B cell (primary cell): ENCODE measurements around the gene FRK. TPM values are rescaled to one million over a fixed set of nuclear protein-coding genes. Genes with fewer than 3 reads are reported as not detected.

Experiments used
- ATAC-seq: fragments of 200-7000 bp; cut with Tn5 transposase; one replicate; pipeline ENCODE4 v1.10.0; 2021; ENCODE audit warnings: low read depth, mild to moderate bottlenecking, moderate number of reproducible peaks, moderate library complexity
- CTCF ChIA-PET: fragments of 350-600 bp; sonication (Branson Sonifier 250); formaldehyde crosslinking; loops from one replicate; lab custom pipeline; 2021; ENCODE audit warnings: antibody characterized with exemption, inconsistent platforms; lab: Charles Lee
- POLR2A ChIA-PET: fragments of 350-600 bp; sonication (Branson Sonifier 250); formaldehyde crosslinking; loops from one replicate; lab custom pipeline; 2021; ENCODE audit warnings: antibody characterized with exemption; lab: Charles Lee
- DNase-seq: peaks from one replicate; pipeline ENCODE4 v3.0.0; 2013
- H2AFZ ChIP-seq: 2 replicates; pipeline ENCODE4 v1.6.1; 2012; ENCODE audit warnings: mild to moderate bottlenecking, low read depth, low read length; ENCODE audit not compliant: insufficient read depth, poor library complexity, severe bottlenecking
- H3K27ac ChIP-seq, 2 donors: 1 replicate in 1 of 2; 2 replicates in 1 of 2; pipeline ENCODE4 v1.5.1; 2012 to 2013; ENCODE audit warnings: low read length in 2 of 2, mild to moderate bottlenecking in 2 of 2, moderate library complexity in 1 of 2
- H3K27me3 ChIP-seq, 4 experiments: fragments of 200-600 bp in 1 of 4; sonication (generic) in 1 of 4; replicated peaks in 1 of 4; 1 replicate in 2 of 4; 2 replicates in 2 of 4; pipeline versions ENCODE4 v1.6.1 to v1.7.0; 2013 to 2016; ENCODE audit warnings: low read length in 3 of 4, mild to moderate bottlenecking in 2 of 4, mixed read lengths in 1 of 4, moderate library complexity in 1 of 4; ENCODE audit not compliant: insufficient read depth in 4 of 4, control insufficient read depth in 3 of 4; ENCODE audit errors: control extremely low read depth in 1 of 4
- H3K36me3 ChIP-seq, 2 experiments: replicated peaks in 1 of 2; 1 replicate in 1 of 2; 2 replicates in 1 of 2; pipeline versions ENCODE4 v1.6.1 to v1.7.1; 2013; ENCODE audit warnings: low read length in 1 of 2; ENCODE audit not compliant: insufficient read depth in 2 of 2, control insufficient read depth in 1 of 2; ENCODE audit errors: control extremely low read depth in 1 of 2, extremely low read depth in 1 of 2
- H3K4me1 ChIP-seq, 2 donors: fragments of 200-600 bp in 1 of 2; sonication (generic) in 1 of 2; 1 replicate in 1 of 2; 2 replicates in 1 of 2; pipeline versions ENCODE4 v1.5.1 to v1.6.1; 2013 to 2017; ENCODE audit warnings: low read length in 2 of 2; ENCODE audit not compliant: control insufficient read depth in 2 of 2, insufficient read depth in 2 of 2
- H3K4me2 ChIP-seq: replicated peaks from 2 replicates; pipeline ENCODE3; 2012; ENCODE audit warnings: mild to moderate bottlenecking, low read depth, low read length; ENCODE audit not compliant: poor library complexity, severe bottlenecking
- H3K4me3 ChIP-seq, 5 experiments: fragments of 200-600 bp in 1 of 5; sonication (generic) in 1 of 5; 1 replicate in 3 of 5; 2 replicates in 2 of 5; pipeline versions ENCODE4 v1.5.1 to v1.7.0; 2011 to 2016; ENCODE audit warnings: low read length in 4 of 5, mild to moderate bottlenecking in 4 of 5, low read depth in 2 of 5, control low read depth in 1 of 5, moderate library complexity in 1 of 5; ENCODE audit not compliant: insufficient read depth in 1 of 5; ENCODE audit errors: control extremely low read depth in 1 of 5, extremely low read depth in 1 of 5
- H3K79me2 ChIP-seq: fragments of 200-600 bp; sonication (generic); one replicate; pipeline ENCODE4 v1.6.0; 2016; ENCODE audit warnings: low read length; ENCODE audit not compliant: control insufficient read depth, insufficient read depth
- H3K9ac ChIP-seq: fragments of 200-600 bp; sonication (generic); 2 replicates; pipeline ENCODE4 v1.6.1; 2017; ENCODE audit warnings: mild to moderate bottlenecking, low read length, moderate library complexity
- H3K9me3 ChIP-seq, 3 donors: one replicate each; pipeline versions ENCODE4 v1.6.1 to v1.7.1; 2013; ENCODE audit warnings: low read length in 2 of 3; ENCODE audit not compliant: control insufficient read depth in 2 of 3, insufficient read depth in 1 of 3; ENCODE audit errors: control extremely low read depth in 1 of 3
- H4K20me1 ChIP-seq: 2 replicates; pipeline ENCODE4 v1.6.0; 2012; ENCODE audit warnings: mild to moderate bottlenecking, low read length; ENCODE audit not compliant: insufficient read depth, control insufficient read depth, poor library complexity, severe bottlenecking
- H3K27ac Mint-ChIP-seq: one replicate; pipeline ENCODE4 v1.8.0; 2021; ENCODE audit warnings: mixed read lengths
- H3K27me3 Mint-ChIP-seq: one replicate; pipeline ENCODE4 v1.8.0; 2021; ENCODE audit warnings: mixed read lengths
- H3K4me1 Mint-ChIP-seq: one replicate; pipeline ENCODE4 v1.8.0; 2021; ENCODE audit warnings: mixed read lengths
- H3K4me3 Mint-ChIP-seq: one replicate; pipeline ENCODE4 v1.8.0; 2021; ENCODE audit warnings: mixed read lengths
- H3K9me3 Mint-ChIP-seq: one replicate; pipeline ENCODE4 v1.8.0; 2022; ENCODE audit warnings: mixed read lengths; ENCODE audit not compliant: insufficient read depth
- EZH2 ChIP-seq: IDR thresholded peaks from 2 replicates; pipeline ENCODE4 v1.6.1; 2012; ENCODE audit warnings: borderline replicate concordance, low read depth, mild to moderate bottlenecking, moderate library complexity, low read length; ENCODE audit not compliant: insufficient read depth, poor library complexity, severe bottlenecking
- WGBS: methylation state at CpG from one replicate; pipeline ENCODE4 v1.1.5; 2013; ENCODE audit warnings: missing lambda C conversion rate; ENCODE audit not compliant: insufficient coverage; 5-methylcytosine and 5-hydroxymethylcytosine counted together
- intact Hi-C: fragments of 100-400 bp; cut with micrococcal nuclease; formaldehyde crosslinking; loops from one replicate; pipeline ENCODE4 v1.10.0; 2022
- polyA plus RNA-seq: library from polyadenylated mRNA; depleted of rRNA; stranded (reverse); fragments of >200 nt; gene quantifications from 2 replicates; pipeline ENCODE4 v1.2.3, GENCODE V29; 2012
- total RNA-seq, 2 donors: library from RNA; stranded (reverse); fragments of 120-200 nt in 1 of 2; gene quantifications; 1 replicate in 1 of 2; 2 replicates in 1 of 2; pipeline versions ENCODE4 v1.2.3 to v1.2.4, GENCODE V29; 2013 to 2022
- TF ChIP-seq, protein P1 (sequence below): fragments of 200-600 bp; IDR thresholded peaks from one replicate; pipeline ENCODE4 v1.8.0; 2022; ENCODE audit warnings: antibody characterized with exemption, mild to moderate bottlenecking

FRK gene
- total and polyA plus RNA-seq, 2 donors (not counting 1 experiment from before 2014, with no cell fraction given) = 0.01 to 0.07 TPM

DNA sequence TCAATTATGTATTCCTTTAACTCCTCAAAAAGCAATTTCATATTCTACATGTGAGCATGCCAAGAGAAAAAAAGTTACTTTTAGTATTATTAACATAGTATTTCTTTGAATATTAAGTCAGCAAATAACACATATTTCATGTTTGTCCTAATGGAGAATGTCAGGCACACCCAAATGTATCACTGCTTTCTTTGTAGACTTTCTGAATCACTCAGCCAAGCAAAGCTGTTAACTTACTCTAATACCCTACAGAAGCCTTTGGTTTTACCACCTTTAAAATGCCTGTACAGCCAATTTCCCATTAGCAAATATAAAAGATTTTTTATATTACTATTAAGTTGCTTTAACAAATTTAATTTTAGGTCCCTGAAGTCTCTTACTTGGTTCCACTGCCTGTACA, 23.8 kb downstream of the FRK start:
- Histone ChIP-seq H3K79me2 (no peaks in the 10 kb centered on the region), H3K9me3 (peaks cover 0 to 7% (median 0%) of the 10 kb centered on the region in 3 donors), H3K4me2 (no peak overlapping the region), H3K27ac (no peak overlapping the region), H3K4me1 (no peaks in the 10 kb centered on the region), H2AFZ (no peak overlapping the region), H4K20me1 (no peaks in the 10 kb centered on the region), H3K4me3 (no peak overlapping the region), H3K36me3 (no peaks in the 10 kb centered on the region), H3K27me3 (peaks cover 0 to 17% (median 1%) of the 10 kb centered on the region in 4 experiments), H3K9ac (no peak overlapping the region)
- no peaks in the 10 kb centered on the region for H3K9me3 Mint-ChIP-seq
- POLR2A ChIA-PET = no interaction called here
- intact Hi-C loops = no loop called here
- no peak for TF ChIP-seq EZH2
- TF ChIP-seq, protein P1, sequence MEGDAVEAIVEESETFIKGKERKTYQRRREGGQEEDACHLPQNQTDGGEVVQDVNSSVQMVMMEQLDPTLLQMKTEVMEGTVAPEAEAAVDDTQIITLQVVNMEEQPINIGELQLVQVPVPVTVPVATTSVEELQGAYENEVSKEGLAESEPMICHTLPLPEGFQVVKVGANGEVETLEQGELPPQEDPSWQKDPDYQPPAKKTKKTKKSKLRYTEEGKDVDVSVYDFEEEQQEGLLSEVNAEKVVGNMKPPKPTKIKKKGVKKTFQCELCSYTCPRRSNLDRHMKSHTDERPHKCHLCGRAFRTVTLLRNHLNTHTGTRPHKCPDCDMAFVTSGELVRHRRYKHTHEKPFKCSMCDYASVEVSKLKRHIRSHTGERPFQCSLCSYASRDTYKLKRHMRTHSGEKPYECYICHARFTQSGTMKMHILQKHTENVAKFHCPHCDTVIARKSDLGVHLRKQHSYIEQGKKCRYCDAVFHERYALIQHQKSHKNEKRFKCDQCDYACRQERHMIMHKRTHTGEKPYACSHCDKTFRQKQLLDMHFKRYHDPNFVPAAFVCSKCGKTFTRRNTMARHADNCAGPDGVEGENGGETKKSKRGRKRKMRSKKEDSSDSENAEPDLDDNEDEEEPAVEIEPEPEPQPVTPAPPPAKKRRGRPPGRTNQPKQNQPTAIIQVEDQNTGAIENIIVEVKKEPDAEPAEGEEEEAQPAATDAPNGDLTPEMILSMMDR = no peak
- ATAC-seq (no peak), DNase-seq (no peak)
- no peaks in the 10 kb centered on the region for H3K4me1 Mint-ChIP-seq
- peaks cover 16% of the 10 kb centered on the region for H3K27me3 Mint-ChIP-seq
- H3K27ac Mint-ChIP-seq = no peak overlapping the region
- H3K4me3 Mint-ChIP-seq = no peak overlapping the region
- CTCF ChIA-PET = interaction anchor here (1.4 kb wide), 1 partner anchor 60 kb away, joined by 3 read pairs; no protein-coding TSS in a partner anchor

DNA sequence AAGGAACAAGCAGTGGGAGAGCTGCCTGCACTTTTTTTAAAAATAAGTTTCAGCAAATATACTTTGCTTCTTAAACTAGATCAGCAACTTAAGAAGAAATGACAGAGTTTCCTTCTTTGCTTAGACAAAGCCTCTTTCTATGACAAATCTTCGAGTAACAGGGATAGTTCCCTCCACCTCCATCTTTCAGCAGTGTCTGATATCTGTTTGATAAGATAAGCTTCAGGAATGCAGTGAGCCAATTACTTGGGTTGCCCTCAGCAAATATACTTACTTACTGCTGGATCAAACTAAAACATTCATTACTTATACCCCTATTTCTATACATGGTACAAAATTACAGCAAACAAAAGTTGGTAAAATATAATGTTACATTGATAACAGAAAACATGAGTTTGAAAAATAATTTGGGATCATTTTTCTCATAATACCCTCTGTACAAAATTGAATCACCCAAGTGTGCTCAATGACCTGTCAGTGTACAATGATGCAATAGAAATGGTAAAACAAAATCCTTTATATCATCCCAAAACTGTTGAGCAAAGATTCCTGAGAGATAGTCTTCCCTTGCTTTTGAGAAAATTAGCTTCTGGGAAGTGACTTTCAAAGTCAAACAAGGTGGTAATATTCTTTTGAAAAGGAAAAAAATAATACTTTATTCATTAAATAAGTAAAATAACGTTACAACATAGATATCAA, 24.5 kb downstream of the FRK start:
- ChIA-PET CTCF (no interaction called here), POLR2A (no interaction called here)
- no peak overlapping the region for H3K4me2 ChIP-seq
- H3K79me2 ChIP-seq = no peaks in the 10 kb centered on the region
- WGBS = 80% methylated on average over 1 of the region's 2 CpGs
- H3K27ac Mint-ChIP-seq = no peak overlapping the region
- no peak overlapping the region for H3K4me3 ChIP-seq
- no peaks in the 10 kb centered on the region for H3K9me3 Mint-ChIP-seq
- H3K9me3 ChIP-seq = peaks cover 0 to 3% (median 0%) of the 10 kb centered on the region in 3 donors
- H3K4me1 ChIP-seq = no peaks in the 10 kb centered on the region
- peaks cover 14% of the 10 kb centered on the region for H3K27me3 Mint-ChIP-seq
- no peaks in the 10 kb centered on the region for H4K20me1 ChIP-seq
- H3K27ac ChIP-seq = no peak overlapping the region
- H3K36me3 ChIP-seq = no peaks in the 10 kb centered on the region
- no peak overlapping the region for H2AFZ ChIP-seq
- H3K4me1 Mint-ChIP-seq = no peaks in the 10 kb centered on the region
- H3K27me3 ChIP-seq = peaks cover 0 to 17% (median 1%) of the 10 kb centered on the region in 4 experiments
- no peak for DNase-seq
- intact Hi-C loops = no loop called here
- no peak overlapping the region for H3K9ac ChIP-seq
- no peak overlapping the region for H3K4me3 Mint-ChIP-seq
- no peak for ATAC-seq
- TF ChIP-seq, protein P1 = no peak
- no peak for TF ChIP-seq EZH2
